ENCODE measurements around the gene SRI.

- TF ChIP-seq EZH2phosphoT487 (IDR thresholded peaks at IDR 0.05) (no peak), CTCF (IDR thresholded peaks at IDR 0.05) (no peak), EZH2 (IDR thresholded peaks at IDR 0.05) (no peak)
These were observed 42.7 kb upstream of the SRI start for GRCh38 chr7:88262562-88262961.
